Measurements from ENCODE around the gene USP5.

GRCh38 chr12:6827437-6827911 is 24.5 kb upstream of the USP5 start:
- TF ChIP-seq TCF12 (IDR thresholded peaks at IDR 0.05; ENCODE audit: low read depth) (no peak), RAD21 (IDR thresholded peaks at IDR 0.05; ENCODE audit: low read depth) (no peak), REST (IDR thresholded peaks at IDR 0.05; ENCODE audit: low read depth) (no peak), TAF1 (IDR thresholded peaks at IDR 0.05; ENCODE audit: low read depth) (no peak; the same call in 1 of the 2 replicates), ZBTB7A (IDR thresholded peaks at IDR 0.05; ENCODE audit: low read depth) (0 out of 2 replicates have a peak, but pooled peaks have one; percentile 11), EP300 (IDR thresholded peaks at IDR 0.05; ENCODE audit: borderline replicate concordance) (no peak), CREB1 (IDR thresholded peaks at IDR 0.05; ENCODE audit: low read depth) (no peak), NFIC (IDR thresholded peaks at IDR 0.05) (no peak), YY1 (IDR thresholded peaks at IDR 0.05; ENCODE audit: low read depth) (no peak), FOXM1 (IDR thresholded peaks at IDR 0.05; ENCODE audit: borderline replicate concordance, low read depth) (no peak)
- TF ChIP-seq, protein P1, sequence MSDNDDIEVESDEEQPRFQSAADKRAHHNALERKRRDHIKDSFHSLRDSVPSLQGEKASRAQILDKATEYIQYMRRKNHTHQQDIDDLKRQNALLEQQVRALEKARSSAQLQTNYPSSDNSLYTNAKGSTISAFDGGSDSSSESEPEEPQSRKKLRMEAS (IDR thresholded peaks at IDR 0.05) = 0 out of 2 replicates have a peak, but pooled peaks have one; percentile 39
- TF ChIP-seq, protein P2, sequence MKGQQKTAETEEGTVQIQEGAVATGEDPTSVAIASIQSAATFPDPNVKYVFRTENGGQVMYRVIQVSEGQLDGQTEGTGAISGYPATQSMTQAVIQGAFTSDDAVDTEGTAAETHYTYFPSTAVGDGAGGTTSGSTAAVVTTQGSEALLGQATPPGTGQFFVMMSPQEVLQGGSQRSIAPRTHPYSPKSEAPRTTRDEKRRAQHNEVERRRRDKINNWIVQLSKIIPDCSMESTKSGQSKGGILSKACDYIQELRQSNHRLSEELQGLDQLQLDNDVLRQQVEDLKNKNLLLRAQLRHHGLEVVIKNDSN (IDR thresholded peaks at IDR 0.05) = peak; percentile 83

All from Ishikawa (cell line).